ENCODE results near the gene LRRC15. TPM values are rescaled to one million over a fixed set of nuclear protein-coding genes. Genes with fewer than 3 reads are reported as not detected.
A peak's percentile ranks its signal among the peaks of the same experiment; 100 is the strongest.

LRRC15 gene
- total RNA-seq, 1 donor: 3.6 TPM

DNA sequence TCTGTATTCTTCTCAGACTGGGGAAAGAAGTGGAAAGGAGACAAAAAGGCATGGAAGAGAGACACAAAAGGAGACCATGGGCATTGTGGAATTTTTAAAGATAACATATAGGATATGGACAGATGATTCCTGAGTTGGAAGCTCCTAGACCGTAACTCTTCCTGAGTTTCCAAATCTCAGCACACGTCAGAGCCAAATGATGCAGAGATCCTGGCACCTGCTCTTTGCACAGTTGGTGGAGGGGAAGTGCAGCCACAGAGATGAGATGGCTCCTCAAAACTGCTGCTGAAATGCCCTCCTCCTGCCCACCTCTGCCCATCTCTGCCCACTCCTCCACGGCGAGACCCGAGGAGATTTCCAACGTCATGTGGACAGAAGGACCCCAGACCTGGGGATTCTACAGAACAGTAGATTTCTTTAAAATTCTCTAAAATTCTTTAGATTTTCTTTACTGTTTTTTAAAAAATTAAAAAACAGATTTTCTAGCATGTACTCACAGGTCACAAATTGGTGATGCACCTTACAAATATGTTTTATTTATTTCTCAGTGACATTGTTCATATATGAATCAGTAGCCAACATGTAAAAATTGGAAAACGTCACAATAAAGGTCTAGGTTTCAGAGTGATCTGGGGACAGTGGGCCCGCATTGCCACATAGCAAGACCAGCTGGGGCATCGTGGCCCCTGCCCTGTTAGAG, 26.5 kb downstream of the LRRC15 start:
- TF ChIP-seq, protein P1, sequence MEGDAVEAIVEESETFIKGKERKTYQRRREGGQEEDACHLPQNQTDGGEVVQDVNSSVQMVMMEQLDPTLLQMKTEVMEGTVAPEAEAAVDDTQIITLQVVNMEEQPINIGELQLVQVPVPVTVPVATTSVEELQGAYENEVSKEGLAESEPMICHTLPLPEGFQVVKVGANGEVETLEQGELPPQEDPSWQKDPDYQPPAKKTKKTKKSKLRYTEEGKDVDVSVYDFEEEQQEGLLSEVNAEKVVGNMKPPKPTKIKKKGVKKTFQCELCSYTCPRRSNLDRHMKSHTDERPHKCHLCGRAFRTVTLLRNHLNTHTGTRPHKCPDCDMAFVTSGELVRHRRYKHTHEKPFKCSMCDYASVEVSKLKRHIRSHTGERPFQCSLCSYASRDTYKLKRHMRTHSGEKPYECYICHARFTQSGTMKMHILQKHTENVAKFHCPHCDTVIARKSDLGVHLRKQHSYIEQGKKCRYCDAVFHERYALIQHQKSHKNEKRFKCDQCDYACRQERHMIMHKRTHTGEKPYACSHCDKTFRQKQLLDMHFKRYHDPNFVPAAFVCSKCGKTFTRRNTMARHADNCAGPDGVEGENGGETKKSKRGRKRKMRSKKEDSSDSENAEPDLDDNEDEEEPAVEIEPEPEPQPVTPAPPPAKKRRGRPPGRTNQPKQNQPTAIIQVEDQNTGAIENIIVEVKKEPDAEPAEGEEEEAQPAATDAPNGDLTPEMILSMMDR (IDR thresholded peaks at IDR 0.05; ENCODE audit: extremely low read depth, low read depth, low read length): no peak
- Histone ChIP-seq H3K79me2 (ENCODE audit: insufficient read depth, low read length) (no peaks in the 10 kb centered on the region), H2AFZ (ENCODE audit: low read length) (no peak overlapping the region), H3K4me1 (ENCODE audit: insufficient read depth, low read length) (peaks cover 8% of the 10 kb centered on the region), H3K9me3 (ENCODE audit: low read depth, low read length) (no peaks in the 10 kb centered on the region), H3K27me3 (ENCODE audit: insufficient read depth, low read length) (peaks cover 5% of the 10 kb centered on the region), H4K20me1 (ENCODE audit: insufficient read depth, low read length) (no peaks in the 10 kb centered on the region), H3K4me2 (ENCODE audit: insufficient read depth, low read length) (no peak overlapping the region), H3K27ac (ENCODE audit: low read depth, low read length) (no peak overlapping the region), H3K4me3 (ENCODE audit: insufficient read depth, low read length) (no peak overlapping the region), H3K36me3 (ENCODE audit: insufficient read depth, low read length) (no peaks in the 10 kb centered on the region)
- DNase-seq (ENCODE audit: insufficient read length, low spot score, missing footprints): no peak

DNA sequence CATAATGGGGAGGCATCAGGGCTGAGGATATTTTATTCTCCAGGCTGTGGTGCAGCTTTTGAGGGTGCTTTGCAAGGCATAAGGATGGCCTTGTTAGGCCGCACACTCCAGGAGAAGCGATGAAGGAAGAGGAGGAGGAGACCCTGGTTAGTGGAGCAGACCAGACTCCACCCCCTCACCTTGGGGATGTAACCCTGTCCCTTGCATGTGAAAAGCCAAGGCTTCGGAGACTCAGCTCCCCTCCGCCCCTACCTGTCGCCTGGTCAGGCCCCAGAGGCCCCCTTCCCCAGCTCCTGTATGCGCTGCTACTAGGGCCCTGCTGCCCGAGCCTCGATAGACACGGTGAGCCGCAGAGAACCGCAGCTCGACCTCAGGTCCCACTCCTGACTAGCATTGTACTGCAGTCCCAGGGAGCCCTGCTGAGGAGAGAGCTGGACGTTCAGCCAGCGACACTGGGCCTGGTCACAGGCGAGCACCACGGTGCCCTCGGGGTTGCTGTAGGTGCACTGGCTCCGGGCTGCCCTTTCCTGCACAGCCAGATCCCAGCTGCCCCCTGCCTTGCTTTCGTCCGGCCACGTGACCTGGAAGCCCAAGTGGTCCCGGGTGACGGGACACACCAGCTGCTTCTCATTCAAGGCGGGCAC, 28.7 kb downstream of the LRRC15 start:
- H3K4me2 ChIP-seq (ENCODE audit: insufficient read depth, low read length): no peak overlapping the region
- DNase-seq (ENCODE audit: insufficient read length, low spot score, missing footprints): no peak
- peaks cover 5% of the 10 kb centered on the region for H3K27me3 ChIP-seq (ENCODE audit: insufficient read depth, low read length)
- H3K4me3 ChIP-seq (ENCODE audit: insufficient read depth, low read length): no peak overlapping the region
- H3K27ac ChIP-seq (ENCODE audit: low read depth, low read length): no peak overlapping the region
- TF ChIP-seq, protein P1 (IDR thresholded peaks at IDR 0.05; ENCODE audit: extremely low read depth, low read depth, low read length): no peak
- no peak overlapping the region for H2AFZ ChIP-seq (ENCODE audit: low read length)
- H4K20me1 ChIP-seq (ENCODE audit: insufficient read depth, low read length): no peaks in the 10 kb centered on the region
- no peaks in the 10 kb centered on the region for H3K79me2 ChIP-seq (ENCODE audit: insufficient read depth, low read length)
- H3K4me1 ChIP-seq (ENCODE audit: insufficient read depth, low read length): peaks cover 5% of the 10 kb centered on the region
- H3K9me3 ChIP-seq (ENCODE audit: low read depth, low read length): no peaks in the 10 kb centered on the region
- H3K36me3 ChIP-seq (ENCODE audit: insufficient read depth, low read length): no peaks in the 10 kb centered on the region

DNA sequence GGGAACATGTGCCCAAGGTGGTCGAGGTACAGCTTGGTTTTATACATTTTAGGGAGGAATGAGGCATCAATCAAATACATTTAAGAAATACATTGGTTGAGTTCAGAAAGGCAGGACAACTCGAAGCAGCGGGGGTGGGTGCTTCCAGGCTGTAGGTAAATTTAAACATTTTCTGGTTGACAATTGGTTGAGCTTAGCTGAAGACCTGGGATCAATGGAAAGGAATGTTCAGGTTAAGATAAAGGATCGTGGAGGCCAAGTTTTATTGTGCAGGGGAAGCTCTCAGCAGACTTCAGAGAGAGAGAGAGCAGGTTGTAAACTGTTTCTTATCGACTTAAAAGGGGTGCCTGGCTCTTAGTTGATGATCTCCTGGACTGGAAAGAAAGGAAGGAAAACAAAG, 29.7 kb downstream of the LRRC15 start:
- Histone ChIP-seq H2AFZ (ENCODE audit: low read length) (no peak overlapping the region), H3K79me2 (ENCODE audit: insufficient read depth, low read length) (no peaks in the 10 kb centered on the region), H4K20me1 (ENCODE audit: insufficient read depth, low read length) (no peaks in the 10 kb centered on the region), H3K27me3 (ENCODE audit: insufficient read depth, low read length) (peaks cover 4% of the 10 kb centered on the region), H3K27ac (ENCODE audit: low read depth, low read length) (no peak overlapping the region), H3K4me3 (ENCODE audit: insufficient read depth, low read length) (no peak overlapping the region), H3K4me2 (ENCODE audit: insufficient read depth, low read length) (no peak overlapping the region), H3K9me3 (ENCODE audit: low read depth, low read length) (no peaks in the 10 kb centered on the region), H3K36me3 (ENCODE audit: insufficient read depth, low read length) (no peaks in the 10 kb centered on the region), H3K4me1 (ENCODE audit: insufficient read depth, low read length) (peaks cover 5% of the 10 kb centered on the region)
- TF ChIP-seq, protein P1 (IDR thresholded peaks at IDR 0.05; ENCODE audit: extremely low read depth, low read depth, low read length): no peak
- DNase-seq (ENCODE audit: insufficient read length, low spot score, missing footprints): peak; percentile 14

DNA sequence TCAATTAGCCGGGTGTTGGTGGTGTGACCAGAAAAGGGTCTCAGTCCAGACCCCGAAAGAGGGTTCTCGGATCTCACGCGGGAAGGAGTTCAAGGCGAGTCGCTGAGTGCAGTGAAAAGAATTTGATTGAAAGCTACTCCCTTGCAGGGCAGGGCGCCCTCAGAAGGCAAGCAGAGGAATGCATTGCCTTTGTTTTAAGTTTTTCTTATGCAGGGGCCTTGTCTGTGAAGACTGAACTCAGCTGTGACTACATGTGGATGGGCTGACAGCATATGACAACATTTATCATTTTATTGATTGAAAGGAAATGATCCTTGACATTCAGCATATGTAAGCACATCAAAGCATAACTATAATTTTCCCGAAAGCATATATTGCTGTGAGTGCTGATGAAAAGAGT, 30.2 kb downstream of the LRRC15 start:
- H3K4me1 ChIP-seq (ENCODE audit: insufficient read depth, low read length): peaks cover 5% of the 10 kb centered on the region
- no peaks in the 10 kb centered on the region for H4K20me1 ChIP-seq (ENCODE audit: insufficient read depth, low read length)
- no peak overlapping the region for H2AFZ ChIP-seq (ENCODE audit: low read length)
- no peaks in the 10 kb centered on the region for H3K79me2 ChIP-seq (ENCODE audit: insufficient read depth, low read length)
- no peaks in the 10 kb centered on the region for H3K9me3 ChIP-seq (ENCODE audit: low read depth, low read length)
- H3K4me3 ChIP-seq (ENCODE audit: insufficient read depth, low read length): no peak overlapping the region
- H3K27ac ChIP-seq (ENCODE audit: low read depth, low read length): no peak overlapping the region
- H3K36me3 ChIP-seq (ENCODE audit: insufficient read depth, low read length): no peaks in the 10 kb centered on the region
- DNase-seq (ENCODE audit: insufficient read length, low spot score, missing footprints): peak; percentile 23
- H3K27me3 ChIP-seq (ENCODE audit: insufficient read depth, low read length): peaks cover 2% of the 10 kb centered on the region
- TF ChIP-seq, protein P1 (IDR thresholded peaks at IDR 0.05; ENCODE audit: extremely low read depth, low read depth, low read length): no peak
- H3K4me2 ChIP-seq (ENCODE audit: insufficient read depth, low read length): no peak overlapping the region
